Esophagus squamous epithelium (tissue), 4 donors: ENCODE data around the gene TBC1D5.

Experiments
- POLR2A ChIP-seq, 4 donors: fragments of 450-650 bp; IDR thresholded peaks; one replicate each; pipeline ENCODE4 v1.6.1; 2017; ENCODE audit warnings: antibody characterized with exemption in 4 of 4, mild to moderate bottlenecking in 4 of 4, moderate library complexity in 3 of 4
- TF ChIP-seq, protein P1 (sequence below), 6 experiments: fragments of 450-650 bp in 4 of 6; fragments of 200-600 bp in 2 of 6; sonication (generic) in 2 of 6; IDR thresholded peaks; one replicate each; pipeline ENCODE4 v1.5.1; 2016 to 2019; ENCODE audit warnings: antibody characterized with exemption in 6 of 6, mild to moderate bottlenecking in 4 of 6, moderate library complexity in 4 of 6

DNA sequence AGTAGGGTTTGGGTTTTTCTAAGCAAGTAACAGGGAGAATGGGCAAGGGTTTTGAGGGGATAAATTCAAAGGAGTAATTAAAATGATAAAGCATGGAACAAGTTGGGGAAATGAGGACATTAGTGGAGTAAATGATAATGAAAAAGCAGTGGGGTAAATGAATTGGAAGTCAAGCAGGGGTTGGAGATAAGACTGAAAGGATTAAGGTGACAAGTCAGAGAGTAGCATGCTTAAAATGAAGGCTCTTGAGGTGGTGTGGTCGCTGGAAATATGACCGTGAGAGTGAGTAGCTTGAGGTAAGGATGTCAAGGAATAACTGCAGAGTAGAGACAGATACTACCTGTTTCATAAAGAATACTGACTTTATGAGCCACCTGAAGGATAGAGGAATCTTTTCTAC is 408.5 kb downstream of the TBC1D5 start:
- TF ChIP-seq, protein P1, sequence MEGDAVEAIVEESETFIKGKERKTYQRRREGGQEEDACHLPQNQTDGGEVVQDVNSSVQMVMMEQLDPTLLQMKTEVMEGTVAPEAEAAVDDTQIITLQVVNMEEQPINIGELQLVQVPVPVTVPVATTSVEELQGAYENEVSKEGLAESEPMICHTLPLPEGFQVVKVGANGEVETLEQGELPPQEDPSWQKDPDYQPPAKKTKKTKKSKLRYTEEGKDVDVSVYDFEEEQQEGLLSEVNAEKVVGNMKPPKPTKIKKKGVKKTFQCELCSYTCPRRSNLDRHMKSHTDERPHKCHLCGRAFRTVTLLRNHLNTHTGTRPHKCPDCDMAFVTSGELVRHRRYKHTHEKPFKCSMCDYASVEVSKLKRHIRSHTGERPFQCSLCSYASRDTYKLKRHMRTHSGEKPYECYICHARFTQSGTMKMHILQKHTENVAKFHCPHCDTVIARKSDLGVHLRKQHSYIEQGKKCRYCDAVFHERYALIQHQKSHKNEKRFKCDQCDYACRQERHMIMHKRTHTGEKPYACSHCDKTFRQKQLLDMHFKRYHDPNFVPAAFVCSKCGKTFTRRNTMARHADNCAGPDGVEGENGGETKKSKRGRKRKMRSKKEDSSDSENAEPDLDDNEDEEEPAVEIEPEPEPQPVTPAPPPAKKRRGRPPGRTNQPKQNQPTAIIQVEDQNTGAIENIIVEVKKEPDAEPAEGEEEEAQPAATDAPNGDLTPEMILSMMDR (IDR thresholded peaks at IDR 0.05), result no peak
- no peak for TF ChIP-seq POLR2A (IDR thresholded peaks at IDR 0.05)
